IPS DF 19.7 (cell line): ENCODE data around the gene TLR7.

ENCODE experiments used
- DNase-seq: peaks from one replicate; pipeline ENCODE4 v3.0.0-alpha.2; 2013; ENCODE audit warnings: low read depth, low spot score

Gene TLR7

GRCh38 chrX:12866451-12867377 is at the start of gene TLR7:
Gene TLR7 (plus strand): TSS chrX:12867072. CDS start chrX:12867579, 507 bp downstream.
- DNase-seq = no peak

DNA sequence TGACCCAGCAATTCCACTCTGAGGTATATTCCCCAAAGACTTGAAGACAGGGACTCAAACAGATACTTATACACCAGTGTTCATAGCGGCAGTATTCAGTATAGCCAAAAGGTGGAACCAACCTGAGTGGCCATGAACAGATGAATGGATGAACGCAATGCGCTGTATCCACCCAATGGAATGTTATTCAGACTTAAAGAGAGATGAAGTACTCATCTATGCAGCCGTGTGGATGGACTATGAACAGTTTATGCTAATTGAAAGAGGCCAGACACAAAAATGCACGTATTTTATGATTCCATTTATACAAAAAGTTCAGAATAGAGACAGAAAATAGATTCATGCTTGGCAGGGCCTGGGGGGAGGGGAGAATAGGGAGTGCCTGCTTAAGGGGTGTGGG is 49.3 kb upstream of the TLR7 start:
- no peak for DNase-seq

GRCh38 chrX:12819222-12819621 is 47.6 kb upstream of the TLR7 start:
- no peak for DNase-seq

DNA sequence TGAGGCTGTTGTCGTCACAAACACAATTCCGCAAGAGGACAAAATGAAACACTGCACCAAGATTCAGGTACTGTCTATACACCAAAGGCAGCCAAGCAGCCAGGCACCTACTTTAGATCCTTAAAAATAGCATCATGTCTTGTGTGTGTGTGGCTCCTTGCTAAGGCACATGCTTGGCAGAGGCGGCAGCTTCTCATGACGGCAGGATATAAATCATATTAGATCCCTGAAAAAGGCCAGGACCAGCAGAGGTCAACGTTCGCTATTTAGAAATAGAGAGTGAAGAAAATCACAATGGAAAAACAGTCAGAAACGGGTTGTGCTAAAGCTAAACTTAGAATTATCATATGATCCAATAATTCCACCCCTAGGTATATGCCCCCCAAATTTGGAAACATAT is 46.1 kb upstream of the TLR7 start:
- no peak for DNase-seq

DNA sequence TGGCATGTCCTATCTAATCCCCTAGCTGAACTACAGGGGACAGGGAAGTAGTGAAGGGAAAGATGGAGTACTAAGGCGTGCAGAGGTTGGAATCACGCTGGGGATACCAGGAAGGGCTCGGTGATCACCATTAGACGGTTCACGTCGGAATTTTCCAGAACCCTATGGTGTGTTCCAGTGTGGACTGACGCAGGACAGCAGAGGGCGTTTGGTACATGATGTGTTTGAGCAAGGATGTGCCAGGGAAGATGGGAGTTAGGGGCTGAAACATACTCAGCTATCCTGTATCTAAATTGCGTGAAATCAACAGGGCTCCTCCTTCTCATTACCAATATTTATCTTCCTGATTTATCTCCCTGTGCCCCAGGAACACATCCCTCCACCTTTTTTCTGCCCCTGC is 41.9 kb upstream of the TLR7 start:
- no peak for DNase-seq

- no peak for DNase-seq
Measured at GRCh38 chrX:12825801-12826200, 41.1 kb upstream of the TLR7 start.

GRCh38 chrX:12843061-12843667 is 23.7 kb upstream of the TLR7 start:
- no peak for DNase-seq

- DNase-seq = no peak
Measured at GRCh38 chrX:12843668-12844279, 23.1 kb upstream of the TLR7 start.

DNA sequence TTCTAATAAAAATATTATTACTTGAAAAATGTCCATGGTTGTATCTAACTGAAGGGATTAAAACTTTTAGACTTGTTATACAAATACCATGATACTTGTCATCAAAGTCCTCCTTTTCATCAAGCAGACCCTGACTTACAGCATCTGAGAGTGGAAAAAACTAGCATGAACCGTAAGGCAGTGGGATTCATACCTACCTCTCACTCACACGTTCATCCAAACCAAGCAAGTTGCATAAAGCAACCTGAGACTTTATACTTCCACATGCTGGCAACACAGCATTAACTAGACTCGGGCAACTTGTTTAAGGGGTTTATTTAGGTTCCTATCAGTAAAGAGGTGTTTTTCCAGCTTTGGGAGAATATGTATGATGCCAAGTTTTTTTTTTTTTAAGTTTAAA is 22.6 kb upstream of the TLR7 start:
- DNase-seq = no peak

- DNase-seq = no peak
Measured at GRCh38 chrX:12865359-12865758, 1.5 kb upstream of the TLR7 start.

DNA sequence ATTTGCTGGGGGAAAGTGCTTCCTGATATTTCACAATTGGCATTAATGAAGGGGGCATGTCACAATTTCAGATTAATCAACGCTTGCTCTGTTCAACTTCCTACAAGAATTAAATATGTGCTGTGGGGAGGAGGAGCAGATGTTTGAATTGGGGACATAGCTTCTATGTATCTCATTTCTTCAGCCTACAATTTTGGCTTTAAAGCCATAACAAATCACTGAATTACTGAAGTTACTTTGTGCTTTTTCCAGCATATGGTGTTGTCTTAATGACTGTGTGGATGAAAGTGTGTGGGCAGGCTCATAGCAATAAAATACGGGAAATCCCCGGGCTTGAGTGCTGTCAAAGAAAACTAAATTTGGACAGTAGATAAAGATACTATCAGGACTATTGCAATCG is 813 bp downstream of the TLR7 start:
- DNase-seq = no peak

DNA sequence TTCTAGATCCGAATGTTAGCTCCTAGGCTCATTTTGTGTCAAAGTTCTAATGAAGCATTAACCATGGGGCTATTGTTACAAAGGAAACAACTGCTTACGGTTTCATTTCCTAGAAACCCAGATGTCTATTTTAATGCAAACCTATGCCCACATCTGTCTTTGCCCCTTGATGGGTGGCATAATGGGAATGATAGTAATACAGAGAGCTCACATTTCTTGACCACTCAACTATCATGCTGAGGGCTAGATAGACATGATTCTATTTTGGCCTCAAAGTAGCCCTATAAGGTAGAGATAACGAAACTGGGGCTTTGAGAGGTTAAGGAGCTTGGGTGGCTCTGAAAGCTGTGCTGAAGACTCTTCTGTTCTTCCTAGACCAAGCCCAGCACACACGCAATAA is 1.9 kb downstream of the TLR7 start:
- DNase-seq = no peak

GRCh38 chrX:12871257-12871656 is 4.4 kb downstream of the TLR7 start:
- DNase-seq = no peak

- DNase-seq = no peak
Measured at GRCh38 chrX:12872741-12873140, 5.9 kb downstream of the TLR7 start.

DNA sequence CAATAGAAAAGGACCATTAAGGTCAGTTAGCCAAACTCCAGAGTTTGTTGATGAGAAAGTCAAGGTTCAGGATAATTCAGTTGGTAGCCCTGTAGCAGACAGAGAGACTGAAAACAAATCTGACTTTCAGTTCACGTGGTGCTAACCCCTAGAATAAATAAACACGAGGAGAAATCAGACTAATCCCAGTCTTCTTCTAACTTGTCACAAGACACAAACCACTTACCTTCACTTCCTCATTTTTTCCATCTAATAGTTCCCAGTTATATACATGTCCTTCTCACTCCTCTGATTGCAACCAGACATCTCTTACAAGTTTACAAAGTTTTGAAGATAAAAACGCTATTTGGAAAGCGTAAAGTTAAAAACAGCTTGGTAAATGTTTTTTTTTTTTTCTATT is 7.7 kb downstream of the TLR7 start:
- DNase-seq = no peak

- no peak for DNase-seq
Measured at GRCh38 chrX:12877386-12877785, 10.5 kb downstream of the TLR7 start.

DNA sequence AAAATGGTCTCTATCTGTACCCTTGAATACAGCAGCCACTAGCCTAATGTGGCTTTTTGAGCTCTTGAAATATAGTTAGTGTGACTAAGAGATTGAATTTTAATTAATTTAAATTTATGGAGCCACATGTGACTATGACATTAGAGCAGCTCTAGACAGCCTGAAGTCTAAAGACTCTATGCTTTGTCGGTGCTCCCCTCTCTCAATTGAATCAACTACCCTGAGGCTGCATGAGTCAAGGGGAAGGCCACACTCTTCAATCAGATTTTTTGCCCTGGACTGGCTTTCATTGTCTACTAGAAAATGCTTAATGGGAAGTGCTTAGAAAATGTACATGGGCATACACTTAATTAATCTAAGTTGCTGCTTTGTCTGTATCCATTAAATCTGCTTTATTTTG is 11.7 kb downstream of the TLR7 start:
- DNase-seq = no peak

DNA sequence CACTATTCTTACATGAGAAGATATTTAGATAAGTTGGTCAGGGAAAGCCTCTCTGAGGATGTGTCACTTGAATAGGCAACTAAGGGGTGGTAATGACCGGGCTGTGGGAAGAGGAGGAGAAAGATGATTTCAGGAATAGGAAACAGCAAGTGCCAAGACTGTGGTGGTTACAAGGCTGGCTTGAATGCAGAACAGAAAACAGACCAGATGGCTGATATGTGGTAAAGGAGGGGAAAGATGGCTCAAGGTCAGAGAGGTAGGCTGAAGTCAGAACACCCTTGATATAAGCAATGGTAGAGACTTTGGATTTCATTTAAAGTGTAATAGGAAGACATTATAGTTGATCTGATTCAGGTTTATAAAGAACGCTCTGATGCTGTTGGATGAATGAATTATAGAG is 15.0 kb downstream of the TLR7 start:
- DNase-seq = no peak

DNA sequence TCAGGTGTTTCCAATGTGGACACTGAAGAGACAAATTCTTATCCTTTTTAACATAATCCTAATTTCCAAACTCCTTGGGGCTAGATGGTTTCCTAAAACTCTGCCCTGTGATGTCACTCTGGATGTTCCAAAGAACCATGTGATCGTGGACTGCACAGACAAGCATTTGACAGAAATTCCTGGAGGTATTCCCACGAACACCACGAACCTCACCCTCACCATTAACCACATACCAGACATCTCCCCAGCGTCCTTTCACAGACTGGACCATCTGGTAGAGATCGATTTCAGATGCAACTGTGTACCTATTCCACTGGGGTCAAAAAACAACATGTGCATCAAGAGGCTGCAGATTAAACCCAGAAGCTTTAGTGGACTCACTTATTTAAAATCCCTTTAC is 18.6 kb downstream of the TLR7 start:
- no peak for DNase-seq

DNA sequence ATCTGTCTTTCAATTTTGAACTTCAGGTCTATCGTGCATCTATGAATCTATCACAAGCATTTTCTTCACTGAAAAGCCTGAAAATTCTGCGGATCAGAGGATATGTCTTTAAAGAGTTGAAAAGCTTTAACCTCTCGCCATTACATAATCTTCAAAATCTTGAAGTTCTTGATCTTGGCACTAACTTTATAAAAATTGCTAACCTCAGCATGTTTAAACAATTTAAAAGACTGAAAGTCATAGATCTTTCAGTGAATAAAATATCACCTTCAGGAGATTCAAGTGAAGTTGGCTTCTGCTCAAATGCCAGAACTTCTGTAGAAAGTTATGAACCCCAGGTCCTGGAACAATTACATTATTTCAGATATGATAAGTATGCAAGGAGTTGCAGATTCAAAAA is 19.7 kb downstream of the TLR7 start:
- no peak for DNase-seq

- no peak for DNase-seq
Measured at GRCh38 chrX:12887141-12887540, 20.3 kb downstream of the TLR7 start.

DNA sequence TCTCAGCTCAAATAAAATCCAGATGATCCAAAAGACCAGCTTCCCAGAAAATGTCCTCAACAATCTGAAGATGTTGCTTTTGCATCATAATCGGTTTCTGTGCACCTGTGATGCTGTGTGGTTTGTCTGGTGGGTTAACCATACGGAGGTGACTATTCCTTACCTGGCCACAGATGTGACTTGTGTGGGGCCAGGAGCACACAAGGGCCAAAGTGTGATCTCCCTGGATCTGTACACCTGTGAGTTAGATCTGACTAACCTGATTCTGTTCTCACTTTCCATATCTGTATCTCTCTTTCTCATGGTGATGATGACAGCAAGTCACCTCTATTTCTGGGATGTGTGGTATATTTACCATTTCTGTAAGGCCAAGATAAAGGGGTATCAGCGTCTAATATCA is 20.9 kb downstream of the TLR7 start:
- no peak for DNase-seq

GRCh38 chrX:12890467-12890866 is 23.6 kb downstream of the TLR7 start:
- DNase-seq = no peak
